ENCODE data around the gene NPBWR2.
A peak's percentile ranks its signal among the peaks of the same experiment; 100 is the strongest.
"Not testable (repeated sequence)": the region's sequence is repeated elsewhere in the genome, so short reads cannot be mapped to it uniquely, and the experiment has no call there.

Gene NPBWR2

DNA sequence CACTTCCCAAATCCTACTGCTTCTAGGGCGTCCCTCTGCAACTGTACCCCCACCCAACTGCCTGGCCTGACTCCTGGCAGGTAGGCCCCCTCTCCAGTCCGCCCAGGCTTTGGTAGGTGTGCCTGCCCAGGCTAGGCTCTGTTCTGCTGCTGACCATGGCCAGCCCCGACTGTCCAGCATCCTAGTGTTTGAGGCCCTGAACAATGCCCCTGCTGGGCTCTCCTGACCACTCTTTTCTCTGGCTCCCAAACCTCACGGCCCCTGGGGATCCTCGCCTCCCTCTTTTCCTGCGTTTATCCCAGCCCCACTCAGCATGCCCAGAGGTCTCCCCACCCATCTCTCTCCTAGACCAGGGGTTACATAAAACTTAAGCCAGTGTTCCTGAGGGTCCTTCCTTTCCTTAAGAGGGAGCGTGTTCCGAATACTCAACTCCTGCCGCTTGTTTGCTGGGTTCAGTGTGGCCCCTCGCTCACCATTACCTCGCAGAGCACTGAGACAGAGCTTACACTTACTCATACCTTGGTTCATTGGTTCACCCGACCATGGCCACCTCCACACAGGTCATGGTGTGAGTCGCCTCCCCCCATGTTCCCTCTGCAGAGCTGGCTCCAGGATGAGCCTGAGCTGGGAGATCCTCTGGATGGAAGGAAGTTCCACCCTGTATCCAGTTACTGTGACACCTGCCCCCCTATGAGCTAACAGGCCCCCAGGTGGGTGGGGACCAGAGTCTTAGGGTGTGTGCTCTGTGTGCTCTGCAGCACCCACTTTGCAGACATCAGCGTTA is 35.8 kb upstream of the NPBWR2 start:
- peak; percentile 3 for DNase-seq

GRCh38 chr20:64142590-64142989 is 35.2 kb upstream of the NPBWR2 start:
- DNase-seq = peak; percentile 3

GRCh38 chr20:64140956-64141355 is 33.6 kb upstream of the NPBWR2 start:
- no peak for DNase-seq

GRCh38 chr20:64140061-64140931 is 32.9 kb upstream of the NPBWR2 start:
- DNase-seq = no peak

DNA sequence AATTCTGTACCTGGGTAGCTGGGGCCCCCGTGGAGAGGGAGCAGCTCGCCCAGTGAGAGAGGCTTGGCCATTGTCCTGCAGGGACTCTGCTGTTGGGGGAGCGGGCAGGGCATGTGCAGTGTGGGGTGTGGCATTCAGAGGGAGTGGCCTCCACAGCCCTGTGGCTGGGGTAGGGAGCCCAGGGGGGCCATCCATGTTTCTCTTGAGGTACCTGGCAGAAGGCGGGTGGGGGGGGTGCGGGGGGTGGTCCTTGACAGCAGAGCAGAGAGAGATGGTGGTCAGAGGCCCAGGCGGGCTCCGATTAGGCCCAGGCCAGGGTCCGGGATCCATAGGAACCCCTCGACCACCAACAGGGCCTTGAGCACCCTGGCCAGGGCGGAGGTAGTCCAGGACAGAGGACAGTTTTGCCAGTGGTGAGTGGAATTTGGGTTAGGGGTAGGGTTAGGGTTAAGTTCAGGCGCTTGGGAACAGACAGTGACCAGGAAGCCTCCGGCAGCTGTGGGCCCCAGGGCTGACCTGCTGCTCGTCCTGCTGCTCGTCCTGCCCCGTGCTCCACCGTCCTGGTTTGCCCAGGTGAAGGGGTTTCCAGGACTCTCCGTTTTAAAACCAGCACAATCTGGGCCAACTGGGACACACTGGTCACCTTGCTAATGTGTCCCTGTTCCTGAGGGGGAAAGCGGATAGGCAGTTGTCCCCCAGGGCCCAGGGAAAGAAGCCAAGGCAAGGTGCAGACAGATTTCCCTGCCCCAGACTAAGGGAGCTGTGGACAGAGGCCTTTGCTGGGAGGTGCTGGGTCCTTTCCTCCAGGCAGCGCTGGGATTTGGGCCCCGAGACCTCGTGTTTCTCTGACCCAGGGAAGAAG is 32.1 kb upstream of the NPBWR2 start:
- DNase-seq = peak; percentile 5

- peak; percentile 3 for DNase-seq
Measured at GRCh38 chr20:64138276-64138815, 31.0 kb upstream of the NPBWR2 start.

GRCh38 chr20:64137598-64138031 is 30.2 kb upstream of the NPBWR2 start:
- DNase-seq = peak; percentile 3

GRCh38 chr20:64136004-64136710 is 28.8 kb upstream of the NPBWR2 start:
- DNase-seq = no peak

GRCh38 chr20:64134744-64135143 is 27.4 kb upstream of the NPBWR2 start:
- peak; percentile 3 for DNase-seq

GRCh38 chr20:64133951-64134407 is 26.6 kb upstream of the NPBWR2 start:
- peak; percentile 3 for DNase-seq

DNA sequence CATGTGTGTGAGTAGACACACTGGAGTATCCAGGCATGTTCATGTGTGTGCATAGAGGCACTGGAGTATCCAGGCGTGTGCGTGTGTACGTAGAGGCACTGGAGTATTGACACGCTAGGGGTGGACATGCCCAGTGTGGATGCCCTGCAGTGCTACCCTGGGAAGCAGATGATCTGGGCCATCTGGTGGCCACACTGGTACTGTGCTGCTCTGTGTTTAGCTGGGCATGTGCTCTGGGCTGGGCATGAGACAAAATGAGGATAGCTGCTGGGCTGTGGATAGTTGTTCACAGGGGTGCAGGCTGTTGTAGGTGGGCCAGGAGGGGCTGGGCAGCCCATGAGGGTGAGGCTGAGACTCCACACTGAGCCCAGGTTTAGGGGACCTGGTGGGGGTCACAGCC is 24.0 kb upstream of the NPBWR2 start:
- DNase-seq = peak; percentile 9

DNA sequence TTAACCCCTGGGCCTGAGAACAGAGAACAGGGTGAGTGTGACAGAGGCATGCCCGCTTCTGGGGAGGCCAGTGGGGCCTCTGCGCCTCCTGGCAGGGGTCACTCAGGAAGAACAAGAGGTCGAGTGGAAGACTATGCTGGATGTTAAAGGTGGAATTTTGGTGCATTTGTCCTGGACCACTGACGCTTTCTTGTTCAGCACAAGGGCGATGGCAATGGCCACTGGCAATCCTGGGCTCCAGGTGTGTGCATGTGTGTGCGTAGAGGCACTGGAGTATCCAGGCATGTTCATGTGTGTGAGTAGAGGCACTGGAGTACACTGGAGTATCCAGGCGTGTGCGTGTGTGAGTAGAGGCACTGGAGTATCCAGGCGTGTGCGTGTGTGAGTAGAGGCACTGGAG is 23.5 kb upstream of the NPBWR2 start:
- no peak for DNase-seq

- DNase-seq = no peak
Measured at GRCh38 chr20:64130271-64130670, 22.9 kb upstream of the NPBWR2 start.

DNA sequence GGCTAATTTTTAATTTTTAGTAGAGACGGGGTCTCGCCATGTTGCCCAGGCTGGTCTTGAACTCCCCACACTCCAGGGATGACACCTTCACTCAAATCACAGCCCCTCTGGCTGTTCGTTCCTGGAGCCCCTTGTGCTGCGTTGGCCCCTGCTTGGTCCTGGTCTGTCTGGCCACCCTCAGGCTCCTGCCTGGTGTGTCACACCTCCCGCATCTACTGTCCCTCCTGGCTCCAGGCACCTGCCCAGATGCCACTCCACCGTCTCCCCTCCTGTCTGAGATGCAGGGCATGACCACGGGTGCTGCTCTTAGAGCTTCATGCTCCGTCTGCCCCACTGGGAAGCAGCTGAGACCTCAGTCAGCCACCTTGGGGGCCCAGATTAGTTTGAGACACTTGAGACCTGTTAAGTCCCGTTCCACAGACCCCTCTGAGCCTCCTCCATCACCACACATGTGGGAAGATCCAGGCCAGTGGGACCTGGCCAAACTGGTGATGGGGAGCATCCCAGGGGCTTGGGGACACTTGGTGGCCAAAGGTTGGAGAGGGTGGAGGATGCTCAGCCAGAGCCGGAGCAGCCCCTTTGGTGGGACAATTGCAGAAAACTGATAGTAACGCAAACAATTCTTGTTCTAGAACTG is 21.9 kb upstream of the NPBWR2 start:
- peak; percentile 7 for DNase-seq

DNA sequence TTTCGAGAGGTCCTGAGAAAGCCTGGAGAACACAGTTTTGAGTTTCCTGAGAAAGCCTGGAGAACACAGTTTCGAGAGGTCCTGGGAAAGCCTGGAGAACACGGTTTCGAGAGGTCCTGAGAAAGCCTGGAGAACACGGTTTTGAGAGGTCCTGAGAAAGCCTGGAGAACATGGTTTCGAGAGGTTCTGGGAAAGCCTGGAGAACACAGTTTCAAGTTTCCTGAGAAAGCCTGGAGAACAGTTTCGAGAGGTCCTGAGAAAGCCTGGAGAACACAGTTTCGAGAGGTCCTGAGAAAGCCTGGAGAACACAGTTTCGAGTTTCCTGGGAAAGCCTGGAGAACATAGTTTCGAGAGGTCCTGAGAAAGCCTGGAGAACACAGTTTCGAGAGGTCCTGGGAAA is 16.2 kb upstream of the NPBWR2 start:
- not testable (repeated sequence) for DNase-seq

- not testable (repeated sequence) for DNase-seq
Measured at GRCh38 chr20:64122927-64123326, 15.6 kb upstream of the NPBWR2 start.

GRCh38 chr20:64121586-64121985 is 14.2 kb upstream of the NPBWR2 start:
- no peak for DNase-seq

GRCh38 chr20:64119681-64120341 is 12.4 kb upstream of the NPBWR2 start:
- DNase-seq = no peak

DNA sequence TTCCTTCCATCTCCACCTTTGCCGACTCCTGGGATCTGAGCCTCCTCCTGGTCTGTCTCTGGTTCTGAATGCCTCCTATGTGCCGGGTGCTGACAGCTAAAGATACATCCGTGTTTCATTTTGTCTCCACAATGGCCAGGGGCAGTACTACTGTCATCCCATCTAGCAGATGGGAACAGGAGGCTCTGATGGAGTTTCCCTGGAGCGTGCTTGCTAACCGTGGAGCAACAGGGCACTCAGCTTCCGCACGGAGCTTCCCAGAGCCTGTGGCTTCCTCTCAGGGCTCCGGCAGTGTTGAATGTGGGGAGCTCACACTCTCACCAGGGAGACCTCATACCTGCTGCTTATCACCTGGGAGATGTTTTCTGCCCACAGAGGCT is 11.9 kb upstream of the NPBWR2 start:
- DNase-seq = no peak

- DNase-seq = not testable (repeated sequence)
Measured at GRCh38 chr20:64117432-64117777, 10.0 kb upstream of the NPBWR2 start.
